ENCODE data around the gene TSPAN14. TPM values are rescaled to one million over a fixed set of nuclear protein-coding genes. Genes with fewer than 3 reads are reported as not detected.

TSPAN14 gene, protein sequence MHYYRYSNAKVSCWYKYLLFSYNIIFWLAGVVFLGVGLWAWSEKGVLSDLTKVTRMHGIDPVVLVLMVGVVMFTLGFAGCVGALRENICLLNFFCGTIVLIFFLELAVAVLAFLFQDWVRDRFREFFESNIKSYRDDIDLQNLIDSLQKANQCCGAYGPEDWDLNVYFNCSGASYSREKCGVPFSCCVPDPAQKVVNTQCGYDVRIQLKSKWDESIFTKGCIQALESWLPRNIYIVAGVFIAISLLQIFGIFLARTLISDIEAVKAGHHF
- total RNA-seq, result 10 to 100 TPM; 24.2 to 34.7 TPM

- H3K27me3 ChIP-seq, result no peaks in the 10 kb centered on the region
- TF ChIP-seq, protein P1, sequence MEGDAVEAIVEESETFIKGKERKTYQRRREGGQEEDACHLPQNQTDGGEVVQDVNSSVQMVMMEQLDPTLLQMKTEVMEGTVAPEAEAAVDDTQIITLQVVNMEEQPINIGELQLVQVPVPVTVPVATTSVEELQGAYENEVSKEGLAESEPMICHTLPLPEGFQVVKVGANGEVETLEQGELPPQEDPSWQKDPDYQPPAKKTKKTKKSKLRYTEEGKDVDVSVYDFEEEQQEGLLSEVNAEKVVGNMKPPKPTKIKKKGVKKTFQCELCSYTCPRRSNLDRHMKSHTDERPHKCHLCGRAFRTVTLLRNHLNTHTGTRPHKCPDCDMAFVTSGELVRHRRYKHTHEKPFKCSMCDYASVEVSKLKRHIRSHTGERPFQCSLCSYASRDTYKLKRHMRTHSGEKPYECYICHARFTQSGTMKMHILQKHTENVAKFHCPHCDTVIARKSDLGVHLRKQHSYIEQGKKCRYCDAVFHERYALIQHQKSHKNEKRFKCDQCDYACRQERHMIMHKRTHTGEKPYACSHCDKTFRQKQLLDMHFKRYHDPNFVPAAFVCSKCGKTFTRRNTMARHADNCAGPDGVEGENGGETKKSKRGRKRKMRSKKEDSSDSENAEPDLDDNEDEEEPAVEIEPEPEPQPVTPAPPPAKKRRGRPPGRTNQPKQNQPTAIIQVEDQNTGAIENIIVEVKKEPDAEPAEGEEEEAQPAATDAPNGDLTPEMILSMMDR (IDR thresholded peaks at IDR 0.05), result no peak
- H3K4me3 ChIP-seq, result peak within 1 kb of the TSS; percentile 63 to 97
- H3K27ac ChIP-seq, result peak within 1 kb of the TSS; percentile 94 to 97
- no peaks in the 10 kb centered on the region for H3K9me3 ChIP-seq
- H3K4me1 ChIP-seq, result peaks cover 0 to 55% of the 10 kb centered on the region in 2 donors
- DNase-seq (ENCODE audit: low spot score), result peak; percentile 85
- no peaks in the 10 kb centered on the region for H3K36me3 ChIP-seq
These were observed at the start of gene TSPAN14 for GRCh38 chr10:80453842-80454512. Gene TSPAN14, plus strand, starts transcription at chr10:80454310. Its CDS starts 34,924 bp downstream, at chr10:80489234.

DNA sequence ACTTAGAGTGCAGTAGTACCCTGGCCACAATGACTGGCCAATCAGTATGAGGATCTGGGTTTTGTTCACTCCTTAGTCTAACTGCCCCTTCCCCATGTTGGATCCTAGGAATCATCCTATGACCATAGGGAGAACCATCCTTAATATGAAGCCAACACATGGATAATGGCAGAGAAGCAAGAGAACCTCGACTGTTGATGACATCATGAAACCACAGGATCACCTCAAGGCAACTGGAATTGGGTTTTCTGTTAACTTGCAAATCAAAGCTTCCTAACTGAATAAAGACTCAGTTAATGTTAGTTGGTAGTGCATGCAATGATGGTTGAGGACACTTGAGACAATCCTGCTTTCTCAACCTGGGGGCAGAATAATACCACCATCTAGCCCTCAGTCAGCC is 49.1 kb upstream of the TSPAN14 start:
- TF ChIP-seq, protein P1 (IDR thresholded peaks at IDR 0.05), result no peak
- DNase-seq (ENCODE audit: low spot score), result no peak
- no peak overlapping the region for H3K4me3 ChIP-seq
- H3K4me1 ChIP-seq, result peaks cover 0 to 21% of the 10 kb centered on the region in 2 donors
- H3K36me3 ChIP-seq, result no peaks in the 10 kb centered on the region
- no peaks in the 10 kb centered on the region for H3K27me3 ChIP-seq
- no peak overlapping the region for H3K27ac ChIP-seq
- no peaks in the 10 kb centered on the region for H3K9me3 ChIP-seq

- no peaks in the 10 kb centered on the region for H3K9me3 ChIP-seq
- no peak overlapping the region for H3K4me3 ChIP-seq
- no peak for DNase-seq (ENCODE audit: low spot score)
- no peak overlapping the region for H3K27ac ChIP-seq
- H3K27me3 ChIP-seq, result no peaks in the 10 kb centered on the region
- H3K4me1 ChIP-seq, result peaks cover 0 to 27% of the 10 kb centered on the region in 2 donors
- no peaks in the 10 kb centered on the region for H3K36me3 ChIP-seq
- TF ChIP-seq, protein P1 (IDR thresholded peaks at IDR 0.05), result no peak
These were observed 48.5 kb upstream of the TSPAN14 start for GRCh38 chr10:80405626-80406025.

GRCh38 chr10:80406204-80406603 is 47.9 kb upstream of the TSPAN14 start:
- DNase-seq (ENCODE audit: low spot score), result no peak
- H3K27ac ChIP-seq, result peak overlapping the region in 1 of 2 donors; percentile 28
- no peaks in the 10 kb centered on the region for H3K36me3 ChIP-seq
- H3K4me1 ChIP-seq, result peaks cover 0 to 33% of the 10 kb centered on the region in 2 donors
- TF ChIP-seq, protein P1 (IDR thresholded peaks at IDR 0.05), result no peak
- H3K27me3 ChIP-seq, result no peaks in the 10 kb centered on the region
- H3K9me3 ChIP-seq, result no peaks in the 10 kb centered on the region
- no peak overlapping the region for H3K4me3 ChIP-seq

DNA sequence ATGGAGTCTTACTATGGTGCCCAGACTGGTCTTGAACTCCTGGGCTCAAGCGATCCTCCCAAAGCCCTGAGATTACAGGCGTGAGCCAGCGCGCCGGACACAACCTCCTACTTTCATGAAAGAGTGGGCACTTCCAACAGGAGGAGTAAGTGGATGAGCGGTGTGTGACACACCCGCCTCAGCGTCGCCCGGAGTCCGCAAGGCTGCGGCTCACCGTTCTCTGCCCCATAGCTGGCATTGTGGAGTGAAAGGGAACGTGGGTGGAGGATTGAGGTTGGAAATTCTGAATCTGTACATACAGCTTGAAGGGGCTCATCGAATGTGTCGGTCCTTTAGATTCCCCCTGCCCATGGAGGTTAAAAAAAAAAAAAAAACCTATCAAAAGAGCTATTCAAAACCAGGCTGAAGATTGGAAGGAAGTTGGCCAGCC is 46.3 kb upstream of the TSPAN14 start:
- Histone ChIP-seq H3K4me1 (peaks cover 0 to 49% of the 10 kb centered on the region in 2 donors), H3K27ac (peak overlapping the region; percentile 81 to 91), H3K36me3 (no peaks in the 10 kb centered on the region), H3K9me3 (no peaks in the 10 kb centered on the region), H3K4me3 (peak overlapping the region; percentile 69 to 86), H3K27me3 (no peaks in the 10 kb centered on the region)
- TF ChIP-seq, protein P1 (IDR thresholded peaks at IDR 0.05), result no peak
- no peak for DNase-seq (ENCODE audit: low spot score)
